ENCODE data around the gene ZBTB20.

The ZBTB20 gene

DNA sequence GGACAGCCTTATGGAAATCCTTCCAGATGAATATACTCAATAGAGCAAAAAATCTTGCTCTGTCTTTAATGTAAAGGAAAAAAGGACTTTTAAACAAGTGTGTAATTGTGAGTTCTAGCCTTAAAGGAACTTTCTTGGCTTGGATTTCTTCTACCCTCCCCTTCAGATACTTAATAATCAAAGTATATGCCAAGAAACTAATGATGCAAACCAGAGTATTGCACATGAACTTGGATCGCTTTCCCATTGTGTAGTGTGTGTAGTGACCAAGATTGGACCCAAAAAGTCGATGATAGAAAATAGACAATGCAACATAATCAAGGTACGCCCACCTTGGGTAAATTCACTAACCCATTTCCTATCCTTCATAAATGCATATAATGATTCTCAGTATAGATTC lies 729.4 kb downstream of the ZBTB20 start:
- Histone ChIP-seq H3K27me3 (replicated peaks; ENCODE audit: insufficient read depth, low read length) (no peaks in the 10 kb centered on the region; the same call in 1 of the 2 replicates), H3K4me3 (ENCODE audit: low read length) (no peak overlapping the region), H3K36me3 (replicated peaks; ENCODE audit: insufficient read depth, low read length) (no peaks in the 10 kb centered on the region), H3K9ac (ENCODE audit: low read length) (no peak overlapping the region), H3K27ac (ENCODE audit: low read length) (no peak overlapping the region), H3K4me1 (ENCODE audit: low read length) (no peaks in the 10 kb centered on the region), H3K9me3 (replicated peaks; ENCODE audit: insufficient read depth, low read length) (no peaks in the 10 kb centered on the region), H4K20me1 (ENCODE audit: insufficient read depth, low read length) (no peaks in the 10 kb centered on the region), H3F3A (ENCODE audit: insufficient read depth, low read length) (no peaks in the 10 kb centered on the region), H3K4me2 (ENCODE audit: low read depth, low read length) (no peak overlapping the region), H3K79me2 (ENCODE audit: low read length) (no peaks in the 10 kb centered on the region), H2AFZ (ENCODE audit: low read length) (no peak overlapping the region), H3K9me2 (replicated peaks; ENCODE audit: insufficient read depth, low read length) (no peaks in the 10 kb centered on the region)
- TF ChIP-seq, protein P1, sequence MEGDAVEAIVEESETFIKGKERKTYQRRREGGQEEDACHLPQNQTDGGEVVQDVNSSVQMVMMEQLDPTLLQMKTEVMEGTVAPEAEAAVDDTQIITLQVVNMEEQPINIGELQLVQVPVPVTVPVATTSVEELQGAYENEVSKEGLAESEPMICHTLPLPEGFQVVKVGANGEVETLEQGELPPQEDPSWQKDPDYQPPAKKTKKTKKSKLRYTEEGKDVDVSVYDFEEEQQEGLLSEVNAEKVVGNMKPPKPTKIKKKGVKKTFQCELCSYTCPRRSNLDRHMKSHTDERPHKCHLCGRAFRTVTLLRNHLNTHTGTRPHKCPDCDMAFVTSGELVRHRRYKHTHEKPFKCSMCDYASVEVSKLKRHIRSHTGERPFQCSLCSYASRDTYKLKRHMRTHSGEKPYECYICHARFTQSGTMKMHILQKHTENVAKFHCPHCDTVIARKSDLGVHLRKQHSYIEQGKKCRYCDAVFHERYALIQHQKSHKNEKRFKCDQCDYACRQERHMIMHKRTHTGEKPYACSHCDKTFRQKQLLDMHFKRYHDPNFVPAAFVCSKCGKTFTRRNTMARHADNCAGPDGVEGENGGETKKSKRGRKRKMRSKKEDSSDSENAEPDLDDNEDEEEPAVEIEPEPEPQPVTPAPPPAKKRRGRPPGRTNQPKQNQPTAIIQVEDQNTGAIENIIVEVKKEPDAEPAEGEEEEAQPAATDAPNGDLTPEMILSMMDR (IDR thresholded peaks at IDR 0.05; ENCODE audit: low read length): no peak
- no peak for TF ChIP-seq EZH2phosphoT487 (IDR thresholded peaks at IDR 0.05; ENCODE audit: low read length)
- no peak for TF ChIP-seq EZH2 (optimal IDR thresholded peaks at IDR 0.05; ENCODE audit: low read depth, low read length)
- no peak for DNase-seq

DNA sequence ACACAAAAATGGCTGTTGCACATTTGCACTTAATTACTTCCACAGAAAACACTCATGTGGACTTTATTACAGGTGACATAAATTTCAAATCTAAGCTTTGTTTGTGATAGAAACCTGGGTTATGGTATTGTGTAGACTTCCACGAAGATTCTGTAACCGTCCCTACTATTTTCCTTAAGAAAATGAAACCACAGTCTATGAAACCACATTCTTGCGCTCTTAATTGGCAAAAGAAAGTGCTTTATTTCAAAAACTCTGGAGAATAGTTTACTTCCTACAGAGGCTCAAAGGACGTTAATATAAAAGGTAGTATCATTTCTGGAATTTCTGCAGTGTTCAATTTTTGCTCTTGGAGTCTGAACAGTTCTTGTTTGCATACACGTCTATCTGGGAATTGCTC lies 729.8 kb downstream of the ZBTB20 start:
- DNase-seq: no peak
- Histone ChIP-seq H4K20me1 (ENCODE audit: insufficient read depth, low read length) (no peaks in the 10 kb centered on the region), H3K4me2 (ENCODE audit: low read depth, low read length) (no peak overlapping the region), H2AFZ (ENCODE audit: low read length) (no peak overlapping the region), H3K9me3 (replicated peaks; ENCODE audit: insufficient read depth, low read length) (no peaks in the 10 kb centered on the region), H3K79me2 (ENCODE audit: low read length) (no peaks in the 10 kb centered on the region), H3K9me2 (replicated peaks; ENCODE audit: insufficient read depth, low read length) (no peaks in the 10 kb centered on the region), H3K27ac (ENCODE audit: low read length) (no peak overlapping the region), H3K9ac (ENCODE audit: low read length) (no peak overlapping the region), H3K36me3 (replicated peaks; ENCODE audit: insufficient read depth, low read length) (no peaks in the 10 kb centered on the region), H3K27me3 (replicated peaks; ENCODE audit: insufficient read depth, low read length) (no peaks in the 10 kb centered on the region; the same call in 1 of the 2 replicates), H3F3A (ENCODE audit: insufficient read depth, low read length) (no peaks in the 10 kb centered on the region), H3K4me3 (ENCODE audit: low read length) (no peak overlapping the region), H3K4me1 (ENCODE audit: low read length) (no peaks in the 10 kb centered on the region)
- TF ChIP-seq, protein P1 (IDR thresholded peaks at IDR 0.05; ENCODE audit: low read length): no peak
- TF ChIP-seq EZH2 (optimal IDR thresholded peaks at IDR 0.05; ENCODE audit: low read depth, low read length) (no peak), EZH2phosphoT487 (IDR thresholded peaks at IDR 0.05; ENCODE audit: low read length) (no peak)

DNA sequence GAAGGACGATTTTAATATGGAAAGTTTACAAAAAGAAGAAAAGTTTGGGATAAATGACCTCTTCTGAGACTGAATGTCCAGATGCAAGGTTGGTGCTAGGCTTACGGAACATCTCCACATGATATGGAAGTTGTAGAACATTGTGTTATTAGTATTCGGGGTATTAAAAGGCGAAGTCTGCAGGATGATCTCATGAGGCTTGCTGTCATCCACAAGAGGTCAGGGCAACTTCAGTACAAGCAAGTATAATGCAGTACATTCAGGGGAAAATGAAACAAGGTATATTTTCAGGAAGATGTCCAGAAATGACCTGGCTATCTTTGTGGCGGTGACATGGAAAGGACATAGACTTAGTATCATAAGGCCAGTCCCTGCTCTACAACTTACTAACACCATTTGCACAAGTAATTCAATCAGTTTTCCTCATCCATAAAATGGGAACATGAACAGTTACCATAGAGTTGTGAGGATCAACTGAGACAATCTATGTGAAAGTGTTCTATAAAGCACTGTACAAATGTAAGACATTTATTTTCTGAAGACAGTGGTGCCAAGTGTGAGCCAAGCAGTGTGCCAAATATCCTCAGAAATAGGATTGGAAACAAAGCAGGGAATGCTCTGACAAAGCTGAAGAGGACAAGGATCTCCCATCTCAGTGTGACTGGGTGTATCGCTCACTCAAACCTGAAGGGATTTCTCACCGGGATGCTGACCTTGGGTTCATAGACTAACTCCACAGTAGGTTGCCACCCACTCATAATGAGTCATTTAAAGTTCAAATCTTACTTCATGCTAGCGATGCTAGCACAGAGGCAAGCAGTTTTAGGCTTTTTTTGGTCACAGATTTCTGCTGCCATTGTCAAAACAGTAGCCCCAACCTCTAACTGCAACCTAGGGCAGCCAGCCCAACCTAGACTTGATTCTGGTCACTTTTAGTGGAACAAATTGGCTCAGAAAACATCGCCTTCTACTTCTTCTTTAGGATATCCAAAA lies 735.0 kb downstream of the ZBTB20 start:
- H3K4me2 ChIP-seq (ENCODE audit: low read depth, low read length): no peak overlapping the region
- H3F3A ChIP-seq (ENCODE audit: insufficient read depth, low read length): no peaks in the 10 kb centered on the region
- H3K4me3 ChIP-seq (ENCODE audit: low read length): no peak overlapping the region
- no peaks in the 10 kb centered on the region for H3K9me2 ChIP-seq (replicated peaks; ENCODE audit: insufficient read depth, low read length)
- DNase-seq: no peak
- H4K20me1 ChIP-seq (ENCODE audit: insufficient read depth, low read length): no peaks in the 10 kb centered on the region
- H3K36me3 ChIP-seq (replicated peaks; ENCODE audit: insufficient read depth, low read length): no peaks in the 10 kb centered on the region
- no peak overlapping the region for H2AFZ ChIP-seq (ENCODE audit: low read length)
- TF ChIP-seq EZH2phosphoT487 (IDR thresholded peaks at IDR 0.05; ENCODE audit: low read length) (no peak), EZH2 (optimal IDR thresholded peaks at IDR 0.05; ENCODE audit: low read depth, low read length) (no peak)
- TF ChIP-seq, protein P1 (IDR thresholded peaks at IDR 0.05; ENCODE audit: low read length): no peak
- no peaks in the 10 kb centered on the region; the same call in 1 of the 2 replicates for H3K27me3 ChIP-seq (replicated peaks; ENCODE audit: insufficient read depth, low read length)
- no peaks in the 10 kb centered on the region for H3K9me3 ChIP-seq (replicated peaks; ENCODE audit: insufficient read depth, low read length)
- no peaks in the 10 kb centered on the region for H3K4me1 ChIP-seq (ENCODE audit: low read length)
- no peak overlapping the region for H3K9ac ChIP-seq (ENCODE audit: low read length)
- H3K79me2 ChIP-seq (ENCODE audit: low read length): no peaks in the 10 kb centered on the region
- H3K27ac ChIP-seq (ENCODE audit: low read length): no peak overlapping the region

Data from MM.1S (cell line).